Measurements from ENCODE around the gene SSTR4.

DNA sequence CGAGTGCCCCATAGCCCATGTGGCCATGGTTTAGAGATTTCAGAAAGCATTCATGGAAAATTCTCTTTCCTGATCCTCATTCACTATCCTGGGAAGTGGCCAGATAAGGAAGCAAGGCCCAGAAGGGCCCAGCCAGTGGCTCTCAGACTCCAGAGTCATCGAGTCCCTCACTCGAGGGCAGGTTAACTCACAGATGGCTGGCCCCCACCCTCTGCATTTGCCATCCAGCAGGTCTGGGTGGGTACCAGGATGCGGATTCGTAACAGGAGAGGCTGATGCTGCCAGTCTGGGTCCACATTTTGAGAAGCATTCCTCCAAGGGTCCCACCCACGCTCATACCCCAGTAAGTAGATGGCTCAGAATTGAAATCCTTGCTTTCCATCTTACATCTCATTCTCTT is 3.8 kb upstream of the SSTR4 start:
- TF ChIP-seq, protein P1, sequence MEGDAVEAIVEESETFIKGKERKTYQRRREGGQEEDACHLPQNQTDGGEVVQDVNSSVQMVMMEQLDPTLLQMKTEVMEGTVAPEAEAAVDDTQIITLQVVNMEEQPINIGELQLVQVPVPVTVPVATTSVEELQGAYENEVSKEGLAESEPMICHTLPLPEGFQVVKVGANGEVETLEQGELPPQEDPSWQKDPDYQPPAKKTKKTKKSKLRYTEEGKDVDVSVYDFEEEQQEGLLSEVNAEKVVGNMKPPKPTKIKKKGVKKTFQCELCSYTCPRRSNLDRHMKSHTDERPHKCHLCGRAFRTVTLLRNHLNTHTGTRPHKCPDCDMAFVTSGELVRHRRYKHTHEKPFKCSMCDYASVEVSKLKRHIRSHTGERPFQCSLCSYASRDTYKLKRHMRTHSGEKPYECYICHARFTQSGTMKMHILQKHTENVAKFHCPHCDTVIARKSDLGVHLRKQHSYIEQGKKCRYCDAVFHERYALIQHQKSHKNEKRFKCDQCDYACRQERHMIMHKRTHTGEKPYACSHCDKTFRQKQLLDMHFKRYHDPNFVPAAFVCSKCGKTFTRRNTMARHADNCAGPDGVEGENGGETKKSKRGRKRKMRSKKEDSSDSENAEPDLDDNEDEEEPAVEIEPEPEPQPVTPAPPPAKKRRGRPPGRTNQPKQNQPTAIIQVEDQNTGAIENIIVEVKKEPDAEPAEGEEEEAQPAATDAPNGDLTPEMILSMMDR (IDR thresholded peaks at IDR 0.05; ENCODE audit: insufficient read depth, low read length, poor library complexity, severe bottlenecking) = no peak
- TF ChIP-seq EZH2phosphoT487 (conservative IDR thresholded peaks at IDR 0.05; ENCODE audit: low read length) = no peak

Measured in SU-DHL-6 (cell line).